WTC11 (cell line): ENCODE results near the gene RPS28. TPM values are rescaled to one million over a fixed set of nuclear protein-coding genes. Genes with fewer than 3 reads are reported as not detected.
"Not testable (repeated sequence)": the region's sequence is repeated elsewhere in the genome, so short reads cannot be mapped to it uniquely, and the experiment has no call there.

Experiments
- ATAC-seq: fragments of 200-7000 bp; cut with Tn5 transposase; 2 replicates; pipeline ENCODE4 v1.10.0; 2021; ENCODE audit warnings: mild to moderate bottlenecking, moderate library complexity
- CTCF ChIA-PET: fragments of 300-600 bp; sonication (Branson Sonifier 250); formaldehyde crosslinking; loops from one replicate; lab custom pipeline; 2021; ENCODE audit warnings: antibody characterized with exemption; lab: Charles Lee
- POLR2A ChIA-PET: fragments of 350-600 bp; sonication (Branson Sonifier 250); formaldehyde crosslinking; loops from one replicate; lab custom pipeline; 2021; ENCODE audit warnings: antibody characterized with exemption; lab: Charles Lee
- DNase-seq: peaks from one replicate; pipeline ENCODE4 v3.0.0; 2021; ENCODE audit warnings: low spot score
- H3K27ac Mint-ChIP-seq: 2 replicates; pipeline ENCODE4 v1.8.0; 2021; ENCODE audit warnings: mixed read lengths
- H3K27me3 Mint-ChIP-seq: 2 replicates; pipeline ENCODE4 v1.8.0; 2021; ENCODE audit warnings: low read depth, mild to moderate bottlenecking, moderate library complexity, mixed read lengths
- H3K36me3 Mint-ChIP-seq: 2 replicates; pipeline ENCODE4 v1.8.0; 2021; ENCODE audit warnings: mixed read lengths
- H3K4me1 Mint-ChIP-seq: 2 replicates; pipeline ENCODE4 v1.8.0; 2022; ENCODE audit warnings: mixed read lengths
- H3K4me3 Mint-ChIP-seq: 2 replicates; pipeline ENCODE4 v1.8.0; 2021; ENCODE audit warnings: mild to moderate bottlenecking, moderate library complexity, mixed read lengths
- H3K9me3 Mint-ChIP-seq: 2 replicates; pipeline ENCODE4 v1.8.0; 2021; ENCODE audit warnings: mixed read lengths
- ATF1 ChIP-seq: sonication (generic); formaldehyde crosslinking; IDR thresholded peaks from 2 replicates; pipeline ENCODE4 v1.8.1; 2023; ENCODE audit warnings: mild to moderate bottlenecking, moderate library complexity, missing genetic modification reagents
- ATF6 ChIP-seq: sonication (generic); formaldehyde crosslinking; IDR thresholded peaks from 2 replicates; pipeline ENCODE4 v1.8.1; 2023; ENCODE audit warnings: mild to moderate bottlenecking, missing genetic modification reagents
- CREB1 ChIP-seq: sonication (generic); formaldehyde crosslinking; IDR thresholded peaks from 2 replicates; pipeline ENCODE4 v1.8.0; 2023; ENCODE audit warnings: mild to moderate bottlenecking, missing genetic modification reagents
- ELF4 ChIP-seq: sonication (generic); formaldehyde crosslinking; IDR thresholded peaks from 2 replicates; pipeline ENCODE4 v1.8.1; 2022; ENCODE audit warnings: low read depth, mild to moderate bottlenecking, moderate library complexity, missing genetic modification reagents
- FOXP1 ChIP-seq: sonication (generic); formaldehyde crosslinking; IDR thresholded peaks from 2 replicates; pipeline ENCODE4 v1.8.0; 2022; ENCODE audit warnings: missing genetic modification reagents, mild to moderate bottlenecking, moderate library complexity, borderline replicate concordance
- GRHL2 ChIP-seq: fragments of 250-450 bp; sonication (Bioruptor Pico); IDR thresholded peaks from 2 replicates; pipeline ENCODE4 v1.8.0; 2022; ENCODE audit warnings: mild to moderate bottlenecking, moderate library complexity; ENCODE audit not compliant: insufficient replicate concordance, severe bottlenecking
- JAZF1 ChIP-seq: fragments of 250-450 bp; sonication (Bioruptor Pico); IDR thresholded peaks from 2 replicates; pipeline ENCODE4 v1.9.0; 2021; ENCODE audit warnings: moderate library complexity, mild to moderate bottlenecking, inconsistent platforms
- JUN ChIP-seq: sonication (generic); formaldehyde crosslinking; IDR thresholded peaks from 2 replicates; pipeline ENCODE4 v1.8.0; 2023; ENCODE audit warnings: mild to moderate bottlenecking, missing genetic modification reagents
- NFYB ChIP-seq: sonication (generic); formaldehyde crosslinking; conservative IDR thresholded peaks from 2 replicates; pipeline ENCODE4 v1.8.0; 2022; ENCODE audit warnings: low read depth, missing genetic modification reagents
- NR2C2 ChIP-seq: sonication (generic); formaldehyde crosslinking; IDR thresholded peaks from 2 replicates; pipeline ENCODE4 v1.8.0; 2022; ENCODE audit warnings: mild to moderate bottlenecking, missing genetic modification reagents
- OVOL2 ChIP-seq: fragments of 250-450 bp; sonication (Bioruptor Pico); IDR thresholded peaks from 2 replicates; pipeline ENCODE4 v1.9.0; 2021; ENCODE audit warnings: mild to moderate bottlenecking, borderline replicate concordance
- PREB ChIP-seq: sonication (generic); formaldehyde crosslinking; IDR thresholded peaks from 2 replicates; pipeline ENCODE4 v1.8.1; 2022; ENCODE audit warnings: mild to moderate bottlenecking, missing genetic modification reagents, moderate library complexity, borderline replicate concordance
- PRRX2 ChIP-seq: fragments of 250-450 bp; sonication (Bioruptor Pico); IDR thresholded peaks from 2 replicates; pipeline ENCODE4 v1.8.0; 2021; ENCODE audit warnings: mild to moderate bottlenecking
- RORB ChIP-seq: fragments of 250-450 bp; sonication (Bioruptor Pico); IDR thresholded peaks from 2 replicates; pipeline ENCODE4 v1.9.0; 2021; ENCODE audit warnings: mild to moderate bottlenecking
- SMAD4 ChIP-seq: sonication (generic); formaldehyde crosslinking; IDR thresholded peaks from 2 replicates; pipeline ENCODE4 v1.8.0; 2022; ENCODE audit warnings: mild to moderate bottlenecking, missing genetic modification reagents
- SOX15 ChIP-seq: fragments of 250-450 bp; sonication (Bioruptor Pico); IDR thresholded peaks from 2 replicates; pipeline ENCODE4 v1.9.0; 2021; ENCODE audit warnings: mild to moderate bottlenecking
- STAT6 ChIP-seq: sonication (generic); formaldehyde crosslinking; conservative IDR thresholded peaks from 2 replicates; pipeline ENCODE4 v1.8.1; 2023; ENCODE audit warnings: mild to moderate bottlenecking, low read depth, missing genetic modification reagents, moderate library complexity
- TEAD1 ChIP-seq: sonication (generic); formaldehyde crosslinking; IDR thresholded peaks from 2 replicates; pipeline ENCODE4 v1.8.0; 2022; ENCODE audit warnings: mild to moderate bottlenecking, missing genetic modification reagents
- TEAD4 ChIP-seq: sonication (generic); formaldehyde crosslinking; IDR thresholded peaks from 2 replicates; pipeline ENCODE4 v1.8.0; 2022; ENCODE audit warnings: mild to moderate bottlenecking, missing genetic modification reagents
- ZNF121 ChIP-seq: sonication (generic); formaldehyde crosslinking; IDR thresholded peaks from 2 replicates; pipeline ENCODE4 v1.8.0; 2023; ENCODE audit warnings: missing genetic modification reagents
- total RNA-seq: library from RNA; stranded (reverse); gene quantifications from 3 replicates; pipeline ENCODE4 v1.2.3, GENCODE V29; 2021
- TF ChIP-seq, protein P1 (sequence below): fragments of 250-450 bp; sonication (Bioruptor Pico); IDR thresholded peaks from 2 replicates; pipeline ENCODE4 v1.9.0; 2021; ENCODE audit warnings: mild to moderate bottlenecking
- TF ChIP-seq, protein P2 (sequence below): sonication (generic); formaldehyde crosslinking; IDR thresholded peaks from 2 replicates; pipeline ENCODE4 v1.8.0; 2022; ENCODE audit warnings: mild to moderate bottlenecking, missing genetic modification reagents
- TF ChIP-seq, protein P3 (sequence below): sonication (generic); formaldehyde crosslinking; conservative IDR thresholded peaks from 2 replicates; pipeline ENCODE4 v1.8.1; 2022; ENCODE audit warnings: mild to moderate bottlenecking, missing genetic modification reagents

The RPS28 gene
- total RNA-seq, 1 experiment from 2014 or later = 2,082 TPM

DNA sequence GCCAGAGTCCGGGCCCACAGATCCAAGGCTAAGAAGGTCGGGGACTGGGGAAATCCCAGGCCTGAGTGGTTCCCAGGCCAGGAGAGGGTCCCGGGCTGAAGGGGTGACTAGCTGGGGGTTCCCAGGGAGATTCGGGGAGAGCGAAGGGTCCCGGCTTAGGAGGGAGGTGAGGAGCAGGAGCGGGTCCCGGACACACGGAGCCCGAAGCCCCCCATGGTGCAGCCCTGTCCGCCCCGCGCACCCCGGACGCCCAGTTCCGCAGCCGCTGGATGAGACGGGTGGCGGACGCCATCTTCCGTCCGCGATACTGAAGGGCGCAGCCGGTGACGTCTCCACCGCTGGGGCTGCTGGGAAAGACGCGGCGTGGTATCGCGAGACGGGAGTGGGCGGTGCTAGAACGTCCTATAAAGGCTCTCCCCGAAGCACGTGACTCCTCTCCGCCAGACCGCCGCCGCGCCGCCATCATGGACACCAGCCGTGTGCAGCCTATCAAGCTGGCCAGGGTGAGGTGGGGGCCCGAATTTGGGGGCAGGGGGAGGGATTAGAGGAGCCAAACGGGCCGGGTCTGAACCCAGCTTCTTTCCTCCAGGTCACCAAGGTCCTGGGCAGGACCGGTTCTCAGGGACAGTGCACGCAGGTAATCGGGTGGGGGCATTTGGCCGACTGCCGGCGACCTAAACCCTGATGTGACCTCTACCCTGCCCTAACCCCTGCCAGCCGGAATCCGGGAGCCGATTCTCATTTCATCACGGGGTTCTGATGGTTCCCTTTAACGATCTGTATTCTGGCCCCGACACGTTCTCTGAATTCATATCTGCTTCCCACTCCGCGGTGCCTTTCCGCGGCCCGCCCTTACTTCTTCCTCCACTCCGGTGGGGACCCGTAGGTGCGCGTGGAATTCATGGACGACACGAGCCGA lies at the start of gene RPS28, which contains the start of gene NDUFA7 (continued):
- TF ChIP-seq STAT6 (CRISPR knock-in tag) = no peak
- TF ChIP-seq GRHL2 (CRISPR knock-in tag) = no peak
- no peak for TF ChIP-seq JAZF1 (CRISPR knock-in tag)
- TF ChIP-seq NR2C2 (CRISPR knock-in tag) = no peak
- no peak; the same call in 1 of the 2 replicates for TF ChIP-seq TEAD4 (CRISPR knock-in tag)
- TF ChIP-seq, protein P1, sequence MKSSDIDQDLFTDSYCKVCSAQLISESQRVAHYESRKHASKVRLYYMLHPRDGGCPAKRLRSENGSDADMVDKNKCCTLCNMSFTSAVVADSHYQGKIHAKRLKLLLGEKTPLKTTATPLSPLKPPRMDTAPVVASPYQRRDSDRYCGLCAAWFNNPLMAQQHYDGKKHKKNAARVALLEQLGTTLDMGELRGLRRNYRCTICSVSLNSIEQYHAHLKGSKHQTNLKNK (CRISPR knock-in tag) = no peak
- TF ChIP-seq PRRX2 (CRISPR knock-in tag) = no peak
- no peak for TF ChIP-seq ATF6 (CRISPR knock-in tag)
- TF ChIP-seq RORB (CRISPR knock-in tag) = peak; percentile 29; the same call in 1 of the 2 replicates
- TF ChIP-seq SMAD4 (CRISPR knock-in tag) = no peak
- TF ChIP-seq FOXP1 (CRISPR knock-in tag) = peak; percentile 65; the same call in 1 of the 2 replicates
- no peak for TF ChIP-seq SOX15 (CRISPR knock-in tag)
- TF ChIP-seq OVOL2 = no peak
- TF ChIP-seq ELF4 (CRISPR knock-in tag) = no peak
- no peak for TF ChIP-seq PREB (CRISPR knock-in tag)
- peak; percentile 66; the same call in 1 of the 2 replicates for TF ChIP-seq ATF1 (CRISPR knock-in tag)
- TF ChIP-seq NFYB (CRISPR knock-in tag) = 0 out of 2 replicates have a peak, but pooled peaks have one; percentile 32
- TF ChIP-seq, protein P2, sequence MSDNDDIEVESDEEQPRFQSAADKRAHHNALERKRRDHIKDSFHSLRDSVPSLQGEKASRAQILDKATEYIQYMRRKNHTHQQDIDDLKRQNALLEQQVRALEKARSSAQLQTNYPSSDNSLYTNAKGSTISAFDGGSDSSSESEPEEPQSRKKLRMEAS (CRISPR knock-in tag) = peak; percentile 86
- TF ChIP-seq TEAD1 (CRISPR knock-in tag) = peak; percentile 80; the same call in 1 of the 2 replicates
- TF ChIP-seq, protein P3, sequence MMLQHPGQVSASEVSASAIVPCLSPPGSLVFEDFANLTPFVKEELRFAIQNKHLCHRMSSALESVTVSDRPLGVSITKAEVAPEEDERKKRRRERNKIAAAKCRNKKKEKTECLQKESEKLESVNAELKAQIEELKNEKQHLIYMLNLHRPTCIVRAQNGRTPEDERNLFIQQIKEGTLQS = no peak
- TF ChIP-seq JUN (CRISPR knock-in tag) = peak; percentile 0; the same call in 1 of the 2 replicates
- TF ChIP-seq ZNF121 (CRISPR knock-in tag) = no peak
- peak; percentile 92; the same call in 1 of the 2 replicates for TF ChIP-seq CREB1 (CRISPR knock-in tag)

DNA sequence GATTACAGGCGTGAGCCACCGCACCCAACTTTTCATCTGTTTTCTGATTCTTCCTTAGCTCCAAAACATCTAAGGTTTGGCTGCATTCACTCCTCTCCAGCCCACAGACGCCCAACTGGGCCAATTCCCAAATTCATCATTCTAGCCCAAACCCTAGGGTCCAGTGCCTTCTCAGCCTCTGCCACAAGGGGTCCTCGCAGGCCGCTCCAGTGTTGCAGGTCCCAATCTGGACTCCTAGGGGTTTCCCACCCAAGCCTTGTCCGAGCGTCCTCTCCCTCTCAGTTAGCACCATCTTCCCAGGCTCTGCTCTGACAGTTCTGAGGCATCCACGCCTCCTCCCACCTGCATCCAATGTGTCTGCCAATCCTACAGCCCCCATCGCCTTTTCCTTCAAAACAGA lies 44.8 kb upstream of the RPS28 start:
- H3K36me3 Mint-ChIP-seq, H3K27ac Mint-ChIP-seq, H3K27me3 Mint-ChIP-seq, CTCF ChIA-PET, POLR2A ChIA-PET, H3K4me3 Mint-ChIP-seq, H3K9me3 Mint-ChIP-seq, H3K4me1 Mint-ChIP-seq, DNase-seq: not testable (repeated sequence)
- peak; percentile 93 for ATAC-seq

DNA sequence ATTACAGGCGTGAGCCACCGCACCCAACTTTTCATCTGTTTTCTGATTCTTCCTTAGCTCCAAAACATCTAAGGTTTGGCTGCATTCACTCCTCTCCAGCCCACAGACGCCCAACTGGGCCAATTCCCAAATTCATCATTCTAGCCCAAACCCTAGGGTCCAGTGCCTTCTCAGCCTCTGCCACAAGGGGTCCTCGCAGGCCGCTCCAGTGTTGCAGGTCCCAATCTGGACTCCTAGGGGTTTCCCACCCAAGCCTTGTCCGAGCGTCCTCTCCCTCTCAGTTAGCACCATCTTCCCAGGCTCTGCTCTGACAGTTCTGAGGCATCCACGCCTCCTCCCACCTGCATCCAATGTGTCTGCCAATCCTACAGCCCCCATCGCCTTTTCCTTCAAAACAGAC lies 30.0 kb upstream of the RPS28 start:
- H3K4me1 Mint-ChIP-seq, DNase-seq, H3K27me3 Mint-ChIP-seq, POLR2A ChIA-PET, H3K9me3 Mint-ChIP-seq, H3K4me3 Mint-ChIP-seq, CTCF ChIA-PET, H3K27ac Mint-ChIP-seq, H3K36me3 Mint-ChIP-seq: not testable (repeated sequence)
- ATAC-seq = peak; percentile 90
